Astrocyte (in vitro differentiated cells and primary cell): ENCODE measurements around the gene CLOCK. TPM values are rescaled to one million over a fixed set of nuclear protein-coding genes. Genes with fewer than 3 reads are reported as not detected.

Experiments used
- DNase-seq: peaks from one replicate; pipeline ENCODE4 v3.0.0-alpha.2; 2010; ENCODE audit warnings: low read depth
- FAIRE-seq: peaks from 2 replicates; lab custom pipeline; 2011; peaks lifted over from hg19 to GRCh38; lab: Jason Lieb, UNC
- H2AFZ ChIP-seq: 2 replicates; pipeline ENCODE4 v1.6.0; 2012; ENCODE audit warnings: low read depth, low read length, inconsistent platforms
- H3K27ac ChIP-seq: 2 replicates; pipeline ENCODE4 v1.5.1; 2011; ENCODE audit warnings: low read depth, low read length, inconsistent platforms
- H3K27me3 ChIP-seq: 2 replicates; pipeline ENCODE4 v1.6.0; 2011; ENCODE audit warnings: low read length, inconsistent platforms; ENCODE audit not compliant: insufficient read depth
- H3K36me3 ChIP-seq: 2 replicates; pipeline ENCODE4 v1.5.1; 2011; ENCODE audit warnings: low read length, inconsistent platforms; ENCODE audit not compliant: insufficient read depth
- H3K4me1 ChIP-seq: 2 replicates; pipeline ENCODE4 v1.5.1; 2011; ENCODE audit warnings: low read length, inconsistent platforms; ENCODE audit not compliant: insufficient read depth
- H3K4me2 ChIP-seq: 2 replicates; pipeline ENCODE4 v1.6.0; 2012; ENCODE audit warnings: low read length, inconsistent platforms
- H3K4me3 ChIP-seq: 2 replicates; pipeline ENCODE4 v1.5.1; 2011; ENCODE audit warnings: low read depth, mild to moderate bottlenecking, low read length, inconsistent platforms; ENCODE audit not compliant: insufficient read depth
- H3K79me2 ChIP-seq: 2 replicates; pipeline ENCODE4 v1.6.0; 2012; ENCODE audit warnings: mild to moderate bottlenecking, low read length, inconsistent platforms; ENCODE audit not compliant: insufficient read depth
- H3K9ac ChIP-seq: 2 replicates; pipeline ENCODE4 v1.6.0; 2012; ENCODE audit warnings: mild to moderate bottlenecking, low read length, inconsistent platforms
- H3K9me3 ChIP-seq: 2 replicates; pipeline ENCODE4 v1.5.1; 2012; ENCODE audit warnings: low read depth, mild to moderate bottlenecking, low read length, inconsistent platforms; ENCODE audit not compliant: insufficient read depth
- H4K20me1 ChIP-seq: 2 replicates; pipeline ENCODE4 v1.6.0; 2012; ENCODE audit warnings: low read length, inconsistent platforms; ENCODE audit not compliant: insufficient read depth
- H3K27ac Mint-ChIP-seq: one replicate; pipeline ENCODE4 v1.8.0; 2021; ENCODE audit warnings: mild to moderate bottlenecking, mixed read lengths; ENCODE audit not compliant: unreplicated experiment
- H3K27me3 Mint-ChIP-seq: one replicate; pipeline ENCODE4 v1.8.0; 2021; ENCODE audit warnings: low read depth, mixed read lengths; ENCODE audit not compliant: unreplicated experiment
- H3K36me3 Mint-ChIP-seq: one replicate; pipeline ENCODE4 v1.8.0; 2021; ENCODE audit warnings: low read depth, mixed read lengths; ENCODE audit not compliant: unreplicated experiment
- H3K4me1 Mint-ChIP-seq: one replicate; pipeline ENCODE4 v1.8.0; 2021; ENCODE audit warnings: low read depth, mixed read lengths; ENCODE audit not compliant: unreplicated experiment
- H3K4me3 Mint-ChIP-seq: one replicate; pipeline ENCODE4 v1.8.0; 2021; ENCODE audit warnings: mild to moderate bottlenecking, moderate library complexity, mixed read lengths; ENCODE audit not compliant: unreplicated experiment
- H3K9me3 Mint-ChIP-seq: one replicate; pipeline ENCODE4 v1.8.0; 2021; ENCODE audit warnings: mild to moderate bottlenecking, mixed read lengths; ENCODE audit not compliant: unreplicated experiment
- CTCF ChIP-seq: IDR thresholded peaks from 2 replicates; pipeline ENCODE4 v1.5.1; 2011; ENCODE audit warnings: low read depth, mild to moderate bottlenecking, inconsistent platforms, low read length, moderate library complexity; ENCODE audit not compliant: insufficient read depth
- EZH2 ChIP-seq: IDR thresholded peaks from 2 replicates; pipeline ENCODE4 v1.6.1; 2012; ENCODE audit warnings: mild to moderate bottlenecking, low read length, inconsistent platforms; ENCODE audit not compliant: insufficient read depth
- total RNA-seq: library from RNA; stranded (reverse); gene quantifications from 2 replicates; pipeline ENCODE4 v1.2.1, GENCODE V29; 2021

Gene CLOCK
- total RNA-seq, 1 donor from 2014 or later, result 20.4 TPM

- Mint-ChIP-seq H3K27me3 (no peaks in the 10 kb centered on the region), H3K4me1 (peaks cover 38% of the 10 kb centered on the region), H3K4me3 (peak overlapping the region; percentile 72), H3K27ac (no peak overlapping the region), H3K36me3 (no peaks in the 10 kb centered on the region), H3K9me3 (no peaks in the 10 kb centered on the region)
- peak overlapping the region; percentile 88 for H3K4me3 ChIP-seq
- TF ChIP-seq CTCF (no peak), EZH2 (no peak)
- no peaks in the 10 kb centered on the region for H3K9me3 ChIP-seq
- peaks cover 34% of the 10 kb centered on the region for H3K79me2 ChIP-seq
- no peaks in the 10 kb centered on the region for H3K27me3 ChIP-seq
- H2AFZ ChIP-seq, result peak overlapping the region; percentile 85
- peaks cover 27% of the 10 kb centered on the region for H3K4me1 ChIP-seq
- H3K4me2 ChIP-seq, result peak overlapping the region; percentile 94
- H3K36me3 ChIP-seq, result no peaks in the 10 kb centered on the region
- H4K20me1 ChIP-seq, result peaks cover 25% of the 10 kb centered on the region
- DNase-seq (no peak), FAIRE-seq (no peak)
- peak overlapping the region; percentile 92 for H3K27ac ChIP-seq
- H3K9ac ChIP-seq, result peak overlapping the region; percentile 90
These were observed 278 bp downstream of the CLOCK start for GRCh38 chr4:55546506-55546755.

GRCh38 chr4:55545641-55546505 is 836 bp downstream of the CLOCK start:
- Mint-ChIP-seq H3K9me3 (no peaks in the 10 kb centered on the region), H3K36me3 (no peaks in the 10 kb centered on the region), H3K27me3 (no peaks in the 10 kb centered on the region), H3K4me1 (peaks cover 38% of the 10 kb centered on the region), H3K27ac (peak overlapping the region; percentile 92), H3K4me3 (peak overlapping the region; percentile 93)
- Histone ChIP-seq H3K4me1 (peaks cover 27% of the 10 kb centered on the region), H4K20me1 (peaks cover 26% of the 10 kb centered on the region), H3K27me3 (no peaks in the 10 kb centered on the region), H2AFZ (peak overlapping the region; percentile 50), H3K9me3 (no peaks in the 10 kb centered on the region), H3K79me2 (peaks cover 40% of the 10 kb centered on the region), H3K4me2 (peak overlapping the region; percentile 94), H3K4me3 (peak overlapping the region; percentile 88), H3K27ac (peak overlapping the region; percentile 92), H3K9ac (peak overlapping the region; percentile 90), H3K36me3 (no peaks in the 10 kb centered on the region)
- FAIRE-seq (no peak), DNase-seq (peak; percentile 41)
- no peak for TF ChIP-seq EZH2
- TF ChIP-seq CTCF, result no peak

GRCh38 chr4:55545151-55545550 is 1.6 kb downstream of the CLOCK start:
- Histone ChIP-seq H3K79me2 (peaks cover 46% of the 10 kb centered on the region), H3K9ac (peak overlapping the region; percentile 90), H4K20me1 (peaks cover 28% of the 10 kb centered on the region), H3K9me3 (no peaks in the 10 kb centered on the region), H3K36me3 (no peaks in the 10 kb centered on the region), H2AFZ (peak overlapping the region; percentile 50), H3K4me3 (peak overlapping the region; percentile 88), H3K27me3 (no peaks in the 10 kb centered on the region), H3K27ac (peak overlapping the region; percentile 92), H3K4me2 (peak overlapping the region; percentile 94), H3K4me1 (peaks cover 23% of the 10 kb centered on the region)
- H3K4me3 Mint-ChIP-seq, result peak overlapping the region; percentile 93
- DNase-seq (peak; percentile 34), FAIRE-seq (no peak)
- TF ChIP-seq CTCF, result no peak
- TF ChIP-seq EZH2, result no peak
- H3K27ac Mint-ChIP-seq, result peak overlapping the region; percentile 53
- H3K4me1 Mint-ChIP-seq, result peaks cover 34% of the 10 kb centered on the region
- H3K27me3 Mint-ChIP-seq, result no peaks in the 10 kb centered on the region
- H3K9me3 Mint-ChIP-seq, result no peaks in the 10 kb centered on the region
- no peaks in the 10 kb centered on the region for H3K36me3 Mint-ChIP-seq
